Activated CD8-positive, alpha-beta memory T cell treated with anti-CD3 and anti-CD28 coated beads for 24 hours (primary cell): ENCODE data around the gene RBM33.
"Not testable (repeated sequence)": the region's sequence is repeated elsewhere in the genome, so short reads cannot be mapped to it uniquely, and the experiment has no call there.

Experiments
- DNase-seq: peaks from one replicate; pipeline ENCODE4 v3.0.0-alpha.2; 2020

The RBM33 gene

DNA sequence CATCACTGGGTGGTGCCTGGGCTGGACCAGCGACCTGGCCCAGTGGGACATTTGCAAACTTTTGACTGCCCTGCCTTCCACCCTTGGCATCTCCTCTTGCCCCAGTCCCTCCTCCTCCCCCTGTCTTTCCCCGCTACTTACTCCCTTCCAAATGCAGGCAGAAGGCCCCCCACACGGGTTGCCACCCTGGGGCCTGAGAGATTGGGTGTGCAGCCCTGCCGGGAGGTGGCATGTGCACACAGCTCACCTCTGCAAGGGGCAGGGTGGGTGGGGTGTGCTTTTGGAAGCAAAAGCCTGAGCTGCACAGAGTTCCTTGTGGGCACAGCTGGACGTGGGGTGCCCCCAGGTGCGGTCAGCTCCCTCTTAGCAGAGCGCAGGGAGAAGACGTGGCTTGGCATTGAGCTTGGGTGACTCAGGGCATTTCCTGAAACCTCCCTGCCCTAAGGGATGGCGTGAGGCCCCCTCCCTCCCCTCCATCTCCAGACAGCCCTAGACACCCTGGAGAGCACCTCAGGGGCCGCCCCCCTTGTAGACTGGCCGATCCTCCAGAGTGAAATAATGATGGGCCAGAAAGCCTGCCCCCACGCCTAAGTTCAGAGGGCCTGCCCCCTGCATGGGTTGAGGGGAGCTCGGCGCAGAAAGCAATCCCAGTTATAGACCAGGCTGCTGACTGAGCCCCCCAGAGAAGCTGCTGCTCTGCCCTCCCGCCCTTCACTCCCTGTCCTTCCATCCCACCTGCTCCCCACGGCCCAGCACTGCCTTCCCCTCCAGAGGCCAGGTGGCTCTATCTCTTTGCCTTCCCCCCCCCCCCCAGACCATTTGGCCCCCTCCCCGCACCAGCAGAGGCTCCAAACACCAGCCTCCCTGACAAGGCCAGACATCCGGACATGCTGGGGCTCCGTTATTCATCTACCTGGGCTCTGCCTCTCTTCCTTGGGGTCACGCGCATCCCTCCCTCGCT lies 170.1 kb downstream of the RBM33 start:
- no peak for DNase-seq

DNA sequence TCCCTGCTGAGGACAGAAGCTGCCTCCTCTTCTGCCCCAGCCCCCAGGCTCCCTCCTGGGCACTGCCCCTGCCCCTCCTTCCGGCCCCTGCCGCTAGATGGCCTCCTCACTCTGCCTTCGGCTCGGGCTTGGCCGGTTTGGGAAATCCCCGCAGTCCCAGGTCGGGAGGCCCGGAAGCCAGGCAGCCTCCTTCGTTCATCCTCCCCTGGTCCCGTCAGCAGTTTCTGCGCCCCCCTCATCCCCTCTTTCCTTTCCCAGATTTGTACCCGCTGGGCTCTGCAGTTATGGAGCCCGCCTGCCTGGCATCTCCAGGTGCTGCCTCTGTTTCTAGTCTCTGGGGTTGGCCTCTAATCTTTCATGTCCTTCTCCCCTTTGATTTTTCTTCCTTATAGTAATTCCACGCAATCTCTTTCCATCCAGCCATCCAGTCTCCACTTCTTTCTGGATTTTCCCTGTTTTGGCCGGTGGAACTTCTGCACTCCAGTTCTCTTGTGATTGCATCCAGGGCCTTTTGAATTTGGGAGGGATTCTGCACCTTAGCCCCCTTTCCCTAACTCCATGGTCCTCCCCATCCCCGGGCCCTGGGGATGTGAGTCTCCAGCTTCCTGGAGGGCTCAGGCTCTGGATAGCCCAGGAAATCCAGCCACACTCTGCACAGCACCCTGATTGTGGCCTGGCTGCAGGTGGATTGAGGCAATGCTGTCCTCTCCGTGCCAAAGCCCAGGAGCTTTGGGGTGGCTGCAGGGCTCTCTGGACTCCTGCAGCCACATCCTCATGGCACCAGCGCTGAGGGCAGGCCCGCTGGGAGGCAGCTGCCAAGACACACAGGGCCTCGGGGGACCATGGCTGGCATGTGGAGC lies 171.1 kb downstream of the RBM33 start:
- peak; percentile 87 for DNase-seq

DNA sequence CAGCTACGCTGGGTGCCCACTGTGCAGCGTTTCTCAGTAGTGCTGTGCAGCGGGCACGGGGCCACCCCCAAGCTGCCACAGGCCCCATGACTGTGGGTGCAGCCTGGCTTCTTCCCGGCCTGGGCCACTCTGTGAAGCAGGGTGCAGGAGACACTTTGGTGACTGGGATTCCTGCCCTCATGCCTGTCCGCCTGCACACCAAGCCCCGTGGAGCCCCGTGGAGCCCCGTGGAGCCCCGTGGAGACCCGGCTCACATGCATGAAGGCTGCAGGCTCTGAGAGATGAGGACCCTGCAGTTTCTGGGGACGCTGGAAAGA lies 171.7 kb downstream of the RBM33 start:
- no peak for DNase-seq

DNA sequence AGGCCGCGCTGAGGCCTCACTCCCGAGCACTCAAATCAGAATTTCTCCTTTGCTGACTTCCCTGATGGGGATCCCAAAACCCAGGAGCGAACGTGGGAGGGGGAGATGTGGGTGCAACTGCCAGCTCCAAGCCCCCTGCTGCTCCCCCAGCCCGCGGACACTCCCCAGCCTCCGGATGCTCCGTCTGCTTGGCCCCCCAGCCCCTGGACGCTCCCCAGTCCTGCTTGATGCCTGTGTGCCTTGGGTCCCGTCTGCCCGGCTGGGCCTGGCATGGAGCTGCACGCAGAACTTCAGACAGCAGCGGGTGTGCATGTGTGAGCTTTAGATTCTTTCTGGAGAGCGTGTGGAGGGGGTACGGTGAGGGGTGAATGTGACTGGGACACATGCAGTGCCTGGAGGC lies 172.5 kb downstream of the RBM33 start:
- DNase-seq, result no peak

DNA sequence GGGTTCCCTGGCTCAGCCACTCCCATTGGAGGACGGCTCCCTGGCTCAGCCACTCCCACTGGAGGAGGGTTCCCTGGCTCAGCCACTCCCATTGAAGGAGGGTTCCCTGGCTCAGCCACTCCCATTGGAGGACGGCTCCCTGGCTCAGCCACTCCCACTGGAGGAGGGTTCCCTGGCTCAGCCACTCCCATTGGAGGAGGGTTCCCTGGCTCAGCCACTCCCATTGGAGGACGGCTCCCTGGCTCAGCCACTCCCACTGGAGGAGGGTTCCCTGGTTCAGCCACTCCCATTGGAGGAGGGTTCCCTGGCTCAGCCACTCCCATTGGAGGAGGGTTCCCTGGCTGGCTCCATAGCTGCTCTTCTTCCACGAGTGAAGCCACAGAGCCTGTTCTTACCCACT lies 173.1 kb downstream of the RBM33 start:
- not testable (repeated sequence) for DNase-seq

DNA sequence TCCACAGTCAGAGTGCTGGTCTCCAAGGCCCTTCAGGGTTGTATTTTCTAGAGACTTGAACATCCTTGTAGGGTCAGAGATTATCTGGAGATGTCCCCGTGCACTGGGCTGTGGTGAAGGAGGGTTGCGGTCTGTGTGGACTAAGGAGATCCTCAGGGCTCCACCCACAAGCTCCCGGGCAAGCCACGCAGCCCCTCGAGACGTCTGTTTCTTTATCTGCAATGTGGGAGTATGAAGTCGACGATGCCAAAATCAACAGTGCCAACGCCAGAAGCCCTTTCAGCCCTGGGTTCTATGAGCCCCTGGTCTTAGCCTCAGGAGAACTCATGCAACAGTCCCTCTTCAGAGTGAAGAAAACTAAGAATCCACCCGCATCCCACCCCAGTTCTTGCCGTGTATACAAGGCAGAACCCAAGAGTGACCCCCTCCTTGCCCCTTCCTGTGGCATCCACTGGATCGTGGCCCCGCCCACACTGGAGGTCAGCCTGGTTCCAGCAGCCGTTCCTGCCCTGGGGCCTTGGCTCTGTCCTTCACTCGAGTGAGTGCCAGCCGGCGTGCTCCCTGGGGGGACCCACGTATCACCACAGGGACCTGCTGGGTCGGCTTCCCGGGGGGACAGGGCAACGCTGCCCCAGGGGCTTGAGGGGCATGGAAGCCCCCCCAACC lies 173.8 kb downstream of the RBM33 start:
- DNase-seq, result no peak

DNA sequence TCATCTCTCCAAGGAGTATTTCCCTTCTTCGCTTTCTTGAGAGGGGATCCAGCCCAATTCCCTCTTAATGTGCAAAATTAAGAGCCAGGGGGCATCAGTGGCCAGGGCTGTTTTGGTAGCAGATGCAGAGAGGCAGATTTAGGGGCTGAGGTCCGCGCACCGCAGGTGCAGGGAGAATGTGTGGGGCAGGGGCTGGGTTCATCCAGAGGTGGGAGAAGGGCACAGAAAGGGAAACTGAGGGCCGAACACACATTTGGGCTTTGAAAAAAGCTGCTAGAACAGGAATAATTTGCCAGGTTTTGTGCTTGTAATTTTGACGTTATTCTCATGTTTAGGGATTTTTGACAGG lies 174.3 kb downstream of the RBM33 start:
- no peak for DNase-seq

DNA sequence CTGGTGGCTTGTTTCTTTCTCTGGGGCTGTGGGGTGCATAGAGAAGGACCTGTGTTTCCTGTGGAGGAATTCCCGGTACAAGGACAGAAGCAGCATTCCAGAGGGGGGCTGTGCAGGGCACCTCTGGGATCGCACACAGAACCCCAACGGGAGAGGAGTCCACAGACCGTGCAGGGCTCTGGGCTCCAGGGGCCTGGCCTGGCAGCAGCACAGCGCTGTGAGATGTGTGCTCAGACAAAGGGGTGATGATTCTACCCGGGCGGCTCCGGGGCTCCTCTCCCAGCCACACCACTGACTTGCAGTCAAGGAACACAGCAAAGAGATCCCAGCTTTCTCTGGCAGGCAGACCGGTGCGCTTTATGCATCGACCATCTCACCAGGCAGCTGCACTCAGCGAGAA lies 174.7 kb downstream of the RBM33 start:
- no peak for DNase-seq

DNA sequence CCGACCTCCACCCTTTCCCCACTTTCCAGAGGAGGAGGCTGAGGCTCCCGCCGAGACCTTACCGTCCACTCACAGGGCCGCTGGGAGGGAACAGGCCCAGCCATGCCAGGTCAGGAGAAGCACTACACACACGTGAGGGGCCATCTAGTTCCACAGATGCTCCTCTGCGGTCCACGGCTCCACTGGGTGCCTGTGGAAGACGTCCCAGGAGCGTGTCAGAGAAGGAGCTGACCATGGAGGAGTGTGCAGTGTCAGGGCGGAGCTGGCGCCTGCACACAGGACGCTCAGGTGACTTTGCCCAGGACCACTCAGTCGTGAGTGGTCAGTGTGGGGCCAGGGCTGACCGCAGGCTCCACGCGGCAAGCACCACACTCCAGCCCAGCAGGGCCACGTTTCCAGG lies 175.8 kb downstream of the RBM33 start:
- DNase-seq, result no peak

DNA sequence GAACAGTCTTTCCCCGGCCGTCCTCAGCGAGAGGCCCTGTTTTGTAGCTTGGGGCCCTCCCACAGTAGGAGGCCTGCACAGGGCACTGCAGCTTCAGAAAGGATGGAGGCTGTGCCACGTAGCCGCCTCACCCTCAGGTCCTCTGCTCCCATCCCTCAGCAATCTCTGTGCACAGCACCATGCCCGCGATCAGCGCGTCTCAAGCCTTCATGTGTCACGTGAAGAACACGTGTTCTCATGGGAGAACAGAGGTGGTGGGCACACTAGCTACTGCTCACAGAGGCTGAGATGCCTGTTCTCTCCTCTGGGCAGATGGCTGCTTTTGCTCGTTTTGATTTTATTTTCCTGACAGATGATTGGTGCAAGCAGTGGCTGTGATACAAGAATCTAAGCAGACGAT lies 176.3 kb downstream of the RBM33 start:
- no peak for DNase-seq

DNA sequence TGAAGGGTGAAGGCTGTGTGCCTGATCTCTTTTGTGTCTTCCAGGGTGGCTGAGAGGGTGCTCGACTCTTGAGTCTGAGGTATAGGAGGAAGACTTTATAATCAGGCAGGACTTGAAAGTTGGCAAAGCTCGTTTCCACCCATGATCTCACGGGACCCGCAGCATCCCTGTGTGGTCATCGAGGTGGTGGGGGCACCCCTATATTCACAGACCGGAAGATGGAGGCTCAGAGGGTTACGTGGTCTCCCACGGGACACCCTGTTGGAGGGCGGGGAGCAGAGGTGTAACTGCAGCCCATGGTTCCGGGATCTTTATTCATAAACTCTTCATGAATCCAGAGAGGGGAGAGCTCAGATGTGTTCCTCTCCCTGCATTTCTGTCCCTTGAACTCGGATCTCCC lies 177.4 kb downstream of the RBM33 start:
- DNase-seq, result no peak

DNA sequence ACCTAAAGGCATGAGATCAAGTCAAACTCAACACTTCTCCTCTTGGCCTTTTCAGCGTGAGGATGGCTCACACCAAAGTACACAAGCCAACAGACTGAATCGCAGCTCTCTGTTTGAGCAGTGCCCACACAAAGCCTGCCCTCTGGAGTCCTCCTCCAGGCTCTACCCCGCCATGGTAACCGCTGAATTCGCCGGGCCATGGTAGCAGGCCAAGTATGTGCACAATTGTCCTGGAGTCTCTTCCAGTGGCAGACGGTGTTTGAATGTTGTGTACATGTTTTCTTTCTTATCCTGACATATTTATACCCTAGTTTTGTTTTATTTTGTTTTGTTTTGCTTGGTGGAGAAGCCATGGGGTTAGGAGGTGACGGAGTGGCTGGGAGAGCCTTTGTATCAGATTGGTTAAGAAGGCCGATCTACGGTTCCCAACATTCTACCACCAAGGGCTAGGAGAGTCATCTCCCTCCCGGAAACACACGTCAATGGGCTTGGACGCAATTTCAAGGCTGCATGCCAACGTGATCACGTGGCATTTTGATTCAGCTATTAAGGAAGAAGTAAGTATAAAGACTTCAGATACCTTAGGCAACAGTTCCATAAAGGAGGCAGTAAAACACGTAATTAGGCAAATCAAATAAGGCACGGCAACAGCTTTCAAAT lies 179.9 kb downstream of the RBM33 start:
- no peak for DNase-seq

DNA sequence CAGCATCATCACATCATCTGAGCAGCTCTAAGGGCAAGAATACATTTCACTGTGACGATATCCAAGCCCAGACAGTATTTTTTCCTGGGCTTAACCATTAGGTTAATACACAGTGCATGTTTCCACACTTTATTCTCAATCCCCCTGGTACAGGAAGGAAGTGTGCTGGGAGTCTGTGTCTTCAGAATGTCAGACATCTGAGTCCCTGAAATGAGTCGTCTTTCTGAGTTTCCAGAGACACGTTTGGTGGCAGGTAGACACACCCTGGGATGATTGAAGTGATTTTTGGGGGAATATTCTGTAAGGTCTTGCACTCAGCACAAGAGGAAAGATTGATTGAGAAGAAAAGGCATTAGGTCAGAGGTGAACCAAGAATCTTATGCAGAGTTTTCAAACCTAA lies 180.9 kb downstream of the RBM33 start:
- DNase-seq, result no peak

DNA sequence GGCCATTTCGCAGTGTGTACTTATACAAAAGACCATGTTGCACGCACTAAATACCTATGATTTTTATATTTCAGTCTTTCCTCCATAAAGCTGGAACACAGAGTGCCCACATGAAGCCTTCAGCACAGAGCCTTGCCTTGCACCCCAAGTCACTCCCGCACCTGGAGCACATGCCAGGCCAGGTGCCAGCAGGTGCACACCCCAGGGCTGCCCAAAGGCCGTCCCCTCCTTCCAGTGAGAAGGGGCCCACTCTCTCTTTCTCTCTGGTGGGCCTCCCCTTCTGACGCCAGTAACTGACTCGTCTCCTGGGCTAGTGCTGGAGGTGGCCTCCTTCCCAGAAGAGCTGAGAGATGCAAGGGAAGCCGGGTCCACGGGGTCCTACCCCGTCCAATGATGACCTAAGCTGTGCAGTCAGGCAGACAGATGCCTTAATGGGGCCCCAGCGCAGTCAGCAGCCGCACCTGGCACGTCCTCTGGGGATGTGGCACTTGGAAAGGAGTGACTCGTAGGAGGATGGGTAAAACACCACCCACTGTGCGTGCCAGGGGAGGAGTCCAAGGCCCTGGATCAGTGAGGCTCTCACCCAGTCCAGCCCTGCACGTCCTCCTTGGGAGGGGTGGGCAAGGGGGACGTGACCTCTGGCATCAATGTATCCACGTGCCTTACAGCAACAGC lies 185.5 kb downstream of the RBM33 start:
- DNase-seq, result no peak
